ENCODE data around the gene CPNE5.

DNA sequence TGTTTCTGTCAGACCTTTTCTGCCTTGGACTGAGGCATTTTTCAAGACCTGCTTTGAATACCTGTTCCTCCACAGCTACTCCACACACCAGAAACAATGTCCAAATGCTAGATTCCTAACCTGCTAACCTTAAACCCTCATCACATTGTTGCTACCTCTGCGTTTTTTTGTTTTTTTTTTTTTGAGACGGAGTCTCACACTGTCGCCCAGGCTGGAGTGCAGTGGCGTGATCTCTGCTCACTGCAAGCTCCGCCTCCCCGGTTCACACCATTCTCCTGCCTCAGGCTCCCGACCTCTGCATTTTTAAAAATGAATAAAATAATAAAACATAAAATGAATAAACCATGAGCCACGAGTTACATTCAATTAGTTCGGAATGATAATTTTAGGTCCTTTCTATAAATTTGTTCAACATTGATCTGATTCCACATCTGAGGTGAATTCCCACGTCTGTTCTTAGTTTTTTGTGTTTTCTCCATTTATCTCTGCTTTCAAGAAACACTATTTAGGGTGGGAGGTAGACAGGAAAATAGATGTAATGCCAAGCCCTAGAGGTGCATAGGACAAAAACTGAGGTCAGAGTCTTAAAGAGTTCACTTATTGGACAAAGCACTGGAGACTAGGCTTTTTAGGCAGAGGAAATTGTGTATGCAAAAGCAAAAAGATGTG lies 47.8 kb upstream of the CPNE5 start:
- TF ChIP-seq CTCF (conservative IDR thresholded peaks at IDR 0.05): no peak
- no peak for TF ChIP-seq ZFX (IDR thresholded peaks at IDR 0.05)
